GM18951 (cell line): ENCODE results near the gene PERCC1.

Experiments
- POLR2A ChIP-seq: IDR thresholded peaks from 4 replicates; pipeline ENCODE4 v1.6.1; 2011; ENCODE audit warnings: mild to moderate bottlenecking; ENCODE audit not compliant: insufficient read length, insufficient read depth; ENCODE audit errors: extremely low read depth
- in situ Hi-C: fragments of 300-500 bp; cut with MboI; formaldehyde crosslinking; loops from one replicate; pipeline ENCODE4 v1.12.0; 2022; ENCODE audit warnings: low sequenced_read_pairs, mixed read lengths, inconsistent platforms; ENCODE audit not compliant: unreplicated experiment

PERCC1 gene

GRCh38 chr16:1481906-1482835 lies 51.3 kb downstream of the PERCC1 start:
- in situ Hi-C loops = no loop called here

More at GRCh38 chr16:1481906-1482835, 51.3 kb downstream of the PERCC1 start:
- TF ChIP-seq POLR2A = no peak
